Inferior parietal cortex (tissue), 1 donor: Measurements from ENCODE around the gene RBM6.
A peak's percentile ranks its signal among the peaks of the same experiment; 100 is the strongest.

ENCODE experiments used
- DNase-seq: peaks from one replicate; pipeline ENCODE4 v3.0.0-alpha.2; 2016; ENCODE audit errors: extremely low spot score

The RBM6 gene

GRCh38 chr3:50089609-50089945 is 149.6 kb downstream of the RBM6 start:
- no peak for DNase-seq

GRCh38 chr3:50090984-50091383 is 151.0 kb downstream of the RBM6 start:
- no peak for DNase-seq

GRCh38 chr3:50095352-50095998 is 155.5 kb downstream of the RBM6 start:
- no peak for DNase-seq

GRCh38 chr3:50100386-50100785 is 160.4 kb downstream of the RBM6 start:
- DNase-seq: no peak

- no peak for DNase-seq
These were observed 161.3 kb downstream of the RBM6 start for GRCh38 chr3:50100956-50101845.

- DNase-seq: no peak
These were observed 162.6 kb downstream of the RBM6 start for GRCh38 chr3:50102558-50102957.

- no peak for DNase-seq
These were observed 171.8 kb downstream of the RBM6 start for GRCh38 chr3:50111757-50112156.

GRCh38 chr3:50112462-50112861 is 172.5 kb downstream of the RBM6 start:
- no peak for DNase-seq

- no peak for DNase-seq
These were observed 177.2 kb downstream of the RBM6 start for GRCh38 chr3:50117120-50117519.

- DNase-seq: no peak
These were observed 178.3 kb downstream of the RBM6 start for GRCh38 chr3:50118237-50118636.

GRCh38 chr3:50119786-50120185 is 179.8 kb downstream of the RBM6 start:
- no peak for DNase-seq

- no peak for DNase-seq
These were observed 180.6 kb downstream of the RBM6 start for GRCh38 chr3:50120364-50121071.

- peak; percentile 82 for DNase-seq
These were observed 181.4 kb downstream of the RBM6 start for GRCh38 chr3:50121072-50122032.

- DNase-seq: no peak
These were observed 182.1 kb downstream of the RBM6 start for GRCh38 chr3:50122071-50122470.

GRCh38 chr3:50122661-50123391 is 182.9 kb downstream of the RBM6 start:
- DNase-seq: no peak

- no peak for DNase-seq
These were observed 183.6 kb downstream of the RBM6 start for GRCh38 chr3:50123394-50124051.

GRCh38 chr3:50124052-50124799 is 184.3 kb downstream of the RBM6 start:
- DNase-seq: no peak

- DNase-seq: no peak
These were observed 184.8 kb downstream of the RBM6 start for GRCh38 chr3:50124800-50125178.

- DNase-seq: no peak
These were observed 185.8 kb downstream of the RBM6 start for GRCh38 chr3:50125541-50126286.
